ENCODE results near the gene TDRD12. TPM values are rescaled to one million over a fixed set of nuclear protein-coding genes. Genes with fewer than 3 reads are reported as not detected.

Gene TDRD12
- total and polyA plus RNA-seq, 2 experiments from 2014 or later = 0.68 to 2.8 TPM

- Histone ChIP-seq H3K79me2 (replicated peaks; ENCODE audit: insufficient read depth) (no peaks in the 10 kb centered on the region), H3K36me3 (ENCODE audit: insufficient read depth) (no peaks in the 10 kb centered on the region), H3K4me1 (ENCODE audit: insufficient read depth) (no peaks in the 10 kb centered on the region), H4K20me1 (replicated peaks; ENCODE audit: insufficient read depth) (no peaks in the 10 kb centered on the region), H3K27me3 (ENCODE audit: insufficient read depth) (no peaks in the 10 kb centered on the region), H3K4me2 (no peak overlapping the region), H2AFZ (no peak overlapping the region), H3K4me3 (no peak overlapping the region), H3F3A (replicated peaks; ENCODE audit: low read depth) (no peaks in the 10 kb centered on the region), H3K27ac (ENCODE audit: low read depth) (no peak overlapping the region), H3K9me2 (ENCODE audit: insufficient read depth) (0 out of 2 replicates have a peak, but pooled peaks cover 2% of the 10 kb centered on the region)
- no peak for TF ChIP-seq POLR2AphosphoS5 (IDR thresholded peaks at IDR 0.05; ENCODE audit: low read depth)
- no peak for TF ChIP-seq JUNB (IDR thresholded peaks at IDR 0.05; ENCODE audit: unreplicated experiment)
- no peak for TF ChIP-seq EZH2 (IDR thresholded peaks at IDR 0.05; ENCODE audit: low read depth, unreplicated experiment)
- no peak for TF ChIP-seq ZNF114 (CRISPR knock-in tag; IDR thresholded peaks at IDR 0.05)
- no peak for TF ChIP-seq REST (IDR thresholded peaks at IDR 0.05; ENCODE audit: unreplicated experiment)
- no peak for TF ChIP-seq ZNF462 (CRISPR knock-in tag; IDR thresholded peaks at IDR 0.05)
- TF ChIP-seq, protein P1, sequence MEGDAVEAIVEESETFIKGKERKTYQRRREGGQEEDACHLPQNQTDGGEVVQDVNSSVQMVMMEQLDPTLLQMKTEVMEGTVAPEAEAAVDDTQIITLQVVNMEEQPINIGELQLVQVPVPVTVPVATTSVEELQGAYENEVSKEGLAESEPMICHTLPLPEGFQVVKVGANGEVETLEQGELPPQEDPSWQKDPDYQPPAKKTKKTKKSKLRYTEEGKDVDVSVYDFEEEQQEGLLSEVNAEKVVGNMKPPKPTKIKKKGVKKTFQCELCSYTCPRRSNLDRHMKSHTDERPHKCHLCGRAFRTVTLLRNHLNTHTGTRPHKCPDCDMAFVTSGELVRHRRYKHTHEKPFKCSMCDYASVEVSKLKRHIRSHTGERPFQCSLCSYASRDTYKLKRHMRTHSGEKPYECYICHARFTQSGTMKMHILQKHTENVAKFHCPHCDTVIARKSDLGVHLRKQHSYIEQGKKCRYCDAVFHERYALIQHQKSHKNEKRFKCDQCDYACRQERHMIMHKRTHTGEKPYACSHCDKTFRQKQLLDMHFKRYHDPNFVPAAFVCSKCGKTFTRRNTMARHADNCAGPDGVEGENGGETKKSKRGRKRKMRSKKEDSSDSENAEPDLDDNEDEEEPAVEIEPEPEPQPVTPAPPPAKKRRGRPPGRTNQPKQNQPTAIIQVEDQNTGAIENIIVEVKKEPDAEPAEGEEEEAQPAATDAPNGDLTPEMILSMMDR (conservative IDR thresholded peaks at IDR 0.05; ENCODE audit: low read depth in 2 of 2) = no peak
- no peak for TF ChIP-seq NANOG (IDR thresholded peaks at IDR 0.05; ENCODE audit: borderline replicate concordance)
- no peak for TF ChIP-seq STAT1 (IDR thresholded peaks at IDR 0.05; ENCODE audit: unreplicated experiment)
- TF ChIP-seq CREB1 (CRISPR knock-in tag; IDR thresholded peaks at IDR 0.05; ENCODE audit: low read depth) = no peak
- no peak for TF ChIP-seq ZNF331 (CRISPR knock-in tag; IDR thresholded peaks at IDR 0.05; ENCODE audit: low read depth)
- no peak for TF ChIP-seq ETS1 (IDR thresholded peaks at IDR 0.05)
- no peak for TF ChIP-seq EZH2phosphoT487 (IDR thresholded peaks at IDR 0.05; ENCODE audit: unreplicated experiment)
- H3K27me3 Mint-ChIP-seq (ENCODE audit: insufficient read depth, low read depth, poor library complexity) = peaks cover 2% of the 10 kb centered on the region
- no peak overlapping the region for H3K4me3 Mint-ChIP-seq
- no peak for DNase-seq (ENCODE audit: low spot score)
- H3K4me1 Mint-ChIP-seq = no peaks in the 10 kb centered on the region
- H3K36me3 Mint-ChIP-seq (ENCODE audit: low read depth) = no peaks in the 10 kb centered on the region
- ATAC-seq = no peak
- H3K9me3 Mint-ChIP-seq = peaks cover 11% of the 10 kb centered on the region
- no peak overlapping the region for H3K27ac Mint-ChIP-seq
Observed at GRCh38 chr19:32837531-32837930, 118.0 kb downstream of the TDRD12 start.
